Activated naive CD4-positive, alpha-beta T cell treated with anti-CD3 and anti-CD28 coated beads, Interleukin-2, amount 50 U/mL, for 24 hours (primary cell): ENCODE measurements around the gene TFAM.
"Not testable (repeated sequence)": the region's sequence is repeated elsewhere in the genome, so short reads cannot be mapped to it uniquely, and the experiment has no call there.

ENCODE experiments used
- H3K27ac Mint-ChIP-seq: one replicate; pipeline ENCODE4 v1.8.0; 2021; ENCODE audit warnings: mild to moderate bottlenecking, mixed read lengths
- H3K27me3 Mint-ChIP-seq: one replicate; pipeline ENCODE4 v1.8.0; 2021; ENCODE audit warnings: mixed read lengths
- H3K36me3 Mint-ChIP-seq: one replicate; pipeline ENCODE4 v1.8.0; 2021; ENCODE audit warnings: mixed read lengths
- H3K4me1 Mint-ChIP-seq: one replicate; pipeline ENCODE4 v1.8.0; 2021; ENCODE audit warnings: mixed read lengths
- H3K4me3 Mint-ChIP-seq: one replicate; pipeline ENCODE4 v1.8.0; 2021; ENCODE audit warnings: mild to moderate bottlenecking, mixed read lengths
- H3K9me3 Mint-ChIP-seq: one replicate; pipeline ENCODE4 v1.8.0; 2021; ENCODE audit warnings: mixed read lengths

The TFAM gene

GRCh38 chr10:58399410-58399809, 14.2 kb downstream of the TFAM start:
- no peak overlapping the region for H3K4me3 Mint-ChIP-seq
- H3K27ac Mint-ChIP-seq = no peak overlapping the region
- no peaks in the 10 kb centered on the region for H3K9me3 Mint-ChIP-seq
- no peaks in the 10 kb centered on the region for H3K4me1 Mint-ChIP-seq
- no peaks in the 10 kb centered on the region for H3K27me3 Mint-ChIP-seq
- peaks cover 17% of the 10 kb centered on the region for H3K36me3 Mint-ChIP-seq

GRCh38 chr10:58400609-58401008, 15.4 kb downstream of the TFAM start:
- H3K4me1 Mint-ChIP-seq = no peaks in the 10 kb centered on the region
- H3K27me3 Mint-ChIP-seq = no peaks in the 10 kb centered on the region
- peaks cover 13% of the 10 kb centered on the region for H3K36me3 Mint-ChIP-seq
- no peak overlapping the region for H3K4me3 Mint-ChIP-seq
- H3K9me3 Mint-ChIP-seq = no peaks in the 10 kb centered on the region
- H3K27ac Mint-ChIP-seq = no peak overlapping the region

GRCh38 chr10:58404001-58404400, 18.8 kb downstream of the TFAM start:
- Mint-ChIP-seq H3K9me3 (no peaks in the 10 kb centered on the region), H3K36me3 (peaks cover 4% of the 10 kb centered on the region), H3K27ac (no peak overlapping the region), H3K4me3 (no peak overlapping the region), H3K27me3 (no peaks in the 10 kb centered on the region), H3K4me1 (no peaks in the 10 kb centered on the region)

- H3K4me1 Mint-ChIP-seq = no peaks in the 10 kb centered on the region
- peaks cover 3% of the 10 kb centered on the region for H3K27me3 Mint-ChIP-seq
- H3K4me3 Mint-ChIP-seq = no peak overlapping the region
- H3K36me3 Mint-ChIP-seq = no peaks in the 10 kb centered on the region
- no peak overlapping the region for H3K27ac Mint-ChIP-seq
- H3K9me3 Mint-ChIP-seq = no peaks in the 10 kb centered on the region
Measured at GRCh38 chr10:58409956-58410610, 24.9 kb downstream of the TFAM start.

- no peak overlapping the region for H3K27ac Mint-ChIP-seq
- H3K9me3 Mint-ChIP-seq = no peaks in the 10 kb centered on the region
- H3K27me3 Mint-ChIP-seq = peaks cover 10% of the 10 kb centered on the region
- no peak overlapping the region for H3K4me3 Mint-ChIP-seq
- no peaks in the 10 kb centered on the region for H3K36me3 Mint-ChIP-seq
- no peaks in the 10 kb centered on the region for H3K4me1 Mint-ChIP-seq
Measured at GRCh38 chr10:58412502-58412961, 27.3 kb downstream of the TFAM start.

GRCh38 chr10:58414270-58415041, 29.2 kb downstream of the TFAM start:
- Mint-ChIP-seq H3K9me3 (no peaks in the 10 kb centered on the region), H3K27me3 (peaks cover 10% of the 10 kb centered on the region), H3K4me3 (no peak overlapping the region), H3K36me3 (no peaks in the 10 kb centered on the region), H3K27ac (no peak overlapping the region), H3K4me1 (no peaks in the 10 kb centered on the region)

- Mint-ChIP-seq H3K27me3 (peaks cover 10% of the 10 kb centered on the region), H3K4me3 (no peak overlapping the region), H3K27ac (no peak overlapping the region), H3K36me3 (no peaks in the 10 kb centered on the region), H3K9me3 (no peaks in the 10 kb centered on the region), H3K4me1 (no peaks in the 10 kb centered on the region)
Measured at GRCh38 chr10:58415757-58416156, 30.5 kb downstream of the TFAM start.

- H3K4me3 Mint-ChIP-seq, H3K9me3 Mint-ChIP-seq, H3K4me1 Mint-ChIP-seq, H3K27ac Mint-ChIP-seq, H3K36me3 Mint-ChIP-seq: not testable (repeated sequence)
- H3K27me3 Mint-ChIP-seq = peaks cover 13% of the 10 kb centered on the region
Measured at GRCh38 chr10:58417902-58418301, 32.7 kb downstream of the TFAM start.

GRCh38 chr10:58424176-58424575, 39.0 kb downstream of the TFAM start:
- H3K27me3 Mint-ChIP-seq = peaks cover 6% of the 10 kb centered on the region
- no peak overlapping the region for H3K4me3 Mint-ChIP-seq
- H3K9me3 Mint-ChIP-seq = no peaks in the 10 kb centered on the region
- H3K36me3 Mint-ChIP-seq = no peaks in the 10 kb centered on the region
- no peak overlapping the region for H3K27ac Mint-ChIP-seq
- no peaks in the 10 kb centered on the region for H3K4me1 Mint-ChIP-seq

- not testable (repeated sequence) for H3K9me3 Mint-ChIP-seq, H3K36me3 Mint-ChIP-seq, H3K4me1 Mint-ChIP-seq, H3K27me3 Mint-ChIP-seq, H3K4me3 Mint-ChIP-seq
- peak overlapping the region; percentile 32 for H3K27ac Mint-ChIP-seq
Measured at GRCh38 chr10:58428436-58428835, 43.2 kb downstream of the TFAM start.

GRCh38 chr10:58431903-58432302, 46.7 kb downstream of the TFAM start:
- Mint-ChIP-seq H3K4me1 (peaks cover 17% of the 10 kb centered on the region), H3K4me3 (no peak overlapping the region), H3K9me3 (no peaks in the 10 kb centered on the region), H3K36me3 (no peaks in the 10 kb centered on the region), H3K27ac (no peak overlapping the region), H3K27me3 (peaks cover 9% of the 10 kb centered on the region)

- Mint-ChIP-seq H3K4me1 (peaks cover 19% of the 10 kb centered on the region), H3K27ac (no peak overlapping the region), H3K4me3 (no peak overlapping the region), H3K9me3 (no peaks in the 10 kb centered on the region), H3K36me3 (no peaks in the 10 kb centered on the region), H3K27me3 (peaks cover 9% of the 10 kb centered on the region)
Measured at GRCh38 chr10:58433066-58433465, 47.9 kb downstream of the TFAM start.

- Mint-ChIP-seq H3K27ac (no peak overlapping the region), H3K36me3 (no peaks in the 10 kb centered on the region), H3K4me3 (no peak overlapping the region), H3K27me3 (peaks cover 9% of the 10 kb centered on the region), H3K9me3 (no peaks in the 10 kb centered on the region), H3K4me1 (peaks cover 19% of the 10 kb centered on the region)
Measured at GRCh38 chr10:58433571-58433970, 48.4 kb downstream of the TFAM start.

GRCh38 chr10:58435297-58435985, 50.2 kb downstream of the TFAM start:
- peaks cover 7% of the 10 kb centered on the region for H3K27me3 Mint-ChIP-seq
- H3K9me3 Mint-ChIP-seq = peaks cover 6% of the 10 kb centered on the region
- no peak overlapping the region for H3K4me3 Mint-ChIP-seq
- no peak overlapping the region for H3K27ac Mint-ChIP-seq
- H3K4me1 Mint-ChIP-seq = peaks cover 19% of the 10 kb centered on the region
- peaks cover 3% of the 10 kb centered on the region for H3K36me3 Mint-ChIP-seq

GRCh38 chr10:58436071-58436470, 50.9 kb downstream of the TFAM start:
- H3K27ac Mint-ChIP-seq = no peak overlapping the region
- peaks cover 19% of the 10 kb centered on the region for H3K4me1 Mint-ChIP-seq
- H3K36me3 Mint-ChIP-seq = peaks cover 3% of the 10 kb centered on the region
- H3K27me3 Mint-ChIP-seq = peaks cover 7% of the 10 kb centered on the region
- H3K4me3 Mint-ChIP-seq = no peak overlapping the region
- peaks cover 8% of the 10 kb centered on the region for H3K9me3 Mint-ChIP-seq

GRCh38 chr10:58438340-58438871, 53.2 kb downstream of the TFAM start:
- Mint-ChIP-seq H3K36me3 (peaks cover 3% of the 10 kb centered on the region), H3K27ac (no peak overlapping the region), H3K27me3 (peaks cover 4% of the 10 kb centered on the region), H3K4me1 (peaks cover 19% of the 10 kb centered on the region), H3K4me3 (no peak overlapping the region), H3K9me3 (peaks cover 8% of the 10 kb centered on the region)
